Fibroblast of villous mesenchyme (primary cell): ENCODE measurements around the gene CACNA2D2. TPM values are rescaled to one million over a fixed set of nuclear protein-coding genes. Genes with fewer than 3 reads are reported as not detected.

ENCODE experiments used
- DNase-seq: peaks from one replicate; pipeline ENCODE4 v3.0.0-alpha.2; 2010; ENCODE audit warnings: low read depth
- H3K4me3 ChIP-seq: 2 replicates; pipeline ENCODE4 v1.5.1; 2011; ENCODE audit warnings: low read depth, mild to moderate bottlenecking, low read length
- total RNA-seq: library from RNA; depleted of rRNA; stranded (reverse); fragments of >200 nt; gene quantifications from 2 replicates; pipeline ENCODE4 v1.2.3, GENCODE V29; 2012
- TF ChIP-seq, protein P1 (sequence below): IDR thresholded peaks from 2 replicates; pipeline ENCODE4 v1.5.1; 2012; ENCODE audit warnings: low read depth, mild to moderate bottlenecking, low read length; ENCODE audit not compliant: insufficient read depth

CACNA2D2 gene
- total RNA-seq: not detected in 2 replicates

DNA sequence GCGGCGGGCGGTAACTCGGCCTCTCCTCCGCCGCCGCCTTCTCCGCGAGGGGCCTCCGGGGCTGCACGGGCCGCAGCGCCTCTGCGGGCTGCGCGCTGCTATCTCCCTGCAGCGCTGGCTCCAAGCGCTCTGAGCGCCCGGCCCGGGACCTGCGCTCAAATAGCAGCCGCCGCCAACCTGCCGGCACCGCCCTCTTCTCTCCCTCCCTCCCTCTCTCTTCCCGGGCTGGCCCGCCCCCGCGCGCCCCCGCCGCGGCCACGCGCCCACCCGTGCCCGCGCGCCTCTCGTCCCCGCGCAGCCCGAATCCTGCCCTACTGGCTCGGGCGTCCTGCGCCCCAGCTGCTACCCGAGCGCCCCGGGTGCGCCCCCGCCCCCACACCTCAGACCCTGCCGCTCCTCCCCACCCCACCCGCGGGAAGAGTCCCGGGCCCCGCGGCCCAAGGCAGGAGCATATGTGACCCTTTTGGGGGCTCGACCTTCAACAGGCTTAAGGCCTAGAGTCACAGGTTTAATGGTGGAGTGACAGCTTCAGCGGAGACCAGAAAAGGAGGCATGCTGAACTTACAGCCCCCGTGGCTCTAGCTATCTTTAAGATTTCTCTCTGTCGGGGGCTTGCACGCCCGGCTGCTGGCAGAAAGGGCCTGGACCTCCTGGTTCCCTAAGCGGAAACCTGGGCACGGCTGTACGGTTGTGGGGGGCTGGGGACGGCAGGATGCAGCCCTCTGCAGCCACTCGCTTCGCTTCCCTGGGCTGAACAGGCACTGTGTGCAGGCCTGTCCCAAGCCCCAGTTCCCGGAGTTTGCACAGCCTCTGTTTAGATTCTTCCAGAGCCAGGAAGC lies at the start of gene CACNA2D2:
Gene CACNA2D2, minus strand, starts transcription at position 131 of the 839 bp plus-strand sequence. CDS start 211 bp downstream, outside the sequence.
- no peak for DNase-seq
- no peak within 1 kb of the TSS for H3K4me3 ChIP-seq
- TF ChIP-seq, protein P1, sequence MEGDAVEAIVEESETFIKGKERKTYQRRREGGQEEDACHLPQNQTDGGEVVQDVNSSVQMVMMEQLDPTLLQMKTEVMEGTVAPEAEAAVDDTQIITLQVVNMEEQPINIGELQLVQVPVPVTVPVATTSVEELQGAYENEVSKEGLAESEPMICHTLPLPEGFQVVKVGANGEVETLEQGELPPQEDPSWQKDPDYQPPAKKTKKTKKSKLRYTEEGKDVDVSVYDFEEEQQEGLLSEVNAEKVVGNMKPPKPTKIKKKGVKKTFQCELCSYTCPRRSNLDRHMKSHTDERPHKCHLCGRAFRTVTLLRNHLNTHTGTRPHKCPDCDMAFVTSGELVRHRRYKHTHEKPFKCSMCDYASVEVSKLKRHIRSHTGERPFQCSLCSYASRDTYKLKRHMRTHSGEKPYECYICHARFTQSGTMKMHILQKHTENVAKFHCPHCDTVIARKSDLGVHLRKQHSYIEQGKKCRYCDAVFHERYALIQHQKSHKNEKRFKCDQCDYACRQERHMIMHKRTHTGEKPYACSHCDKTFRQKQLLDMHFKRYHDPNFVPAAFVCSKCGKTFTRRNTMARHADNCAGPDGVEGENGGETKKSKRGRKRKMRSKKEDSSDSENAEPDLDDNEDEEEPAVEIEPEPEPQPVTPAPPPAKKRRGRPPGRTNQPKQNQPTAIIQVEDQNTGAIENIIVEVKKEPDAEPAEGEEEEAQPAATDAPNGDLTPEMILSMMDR: no peak

DNA sequence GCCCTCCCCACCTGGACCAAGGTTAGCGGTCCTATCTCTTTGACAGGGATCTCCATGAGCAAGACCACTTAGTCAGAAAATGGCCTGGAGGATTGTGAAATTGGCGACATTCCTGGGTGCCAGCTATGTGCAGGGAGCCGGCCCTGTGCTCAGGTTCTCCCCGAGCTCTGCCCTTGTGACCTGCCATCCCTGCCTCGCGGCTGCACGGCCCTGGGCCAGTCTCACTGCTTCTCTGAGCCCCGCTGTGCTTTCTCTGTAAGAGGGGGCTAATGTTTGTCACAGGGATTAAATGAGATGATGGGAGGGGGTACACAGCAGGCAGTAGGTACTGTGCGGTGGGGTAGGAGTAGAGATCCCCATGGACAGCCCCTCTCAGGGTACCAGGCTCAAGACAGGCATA lies 49.2 kb upstream of the CACNA2D2 start:
- no peak for DNase-seq
- TF ChIP-seq, protein P1: no peak
- H3K4me3 ChIP-seq: no peak overlapping the region

- TF ChIP-seq, protein P1: no peak
- H3K4me3 ChIP-seq: no peak overlapping the region
- no peak for DNase-seq
Observed at GRCh38 chr3:50551681-50552435, 48.4 kb upstream of the CACNA2D2 start.

GRCh38 chr3:50551054-50551659 lies 47.7 kb upstream of the CACNA2D2 start:
- no peak for DNase-seq
- no peak overlapping the region for H3K4me3 ChIP-seq
- TF ChIP-seq, protein P1: no peak

DNA sequence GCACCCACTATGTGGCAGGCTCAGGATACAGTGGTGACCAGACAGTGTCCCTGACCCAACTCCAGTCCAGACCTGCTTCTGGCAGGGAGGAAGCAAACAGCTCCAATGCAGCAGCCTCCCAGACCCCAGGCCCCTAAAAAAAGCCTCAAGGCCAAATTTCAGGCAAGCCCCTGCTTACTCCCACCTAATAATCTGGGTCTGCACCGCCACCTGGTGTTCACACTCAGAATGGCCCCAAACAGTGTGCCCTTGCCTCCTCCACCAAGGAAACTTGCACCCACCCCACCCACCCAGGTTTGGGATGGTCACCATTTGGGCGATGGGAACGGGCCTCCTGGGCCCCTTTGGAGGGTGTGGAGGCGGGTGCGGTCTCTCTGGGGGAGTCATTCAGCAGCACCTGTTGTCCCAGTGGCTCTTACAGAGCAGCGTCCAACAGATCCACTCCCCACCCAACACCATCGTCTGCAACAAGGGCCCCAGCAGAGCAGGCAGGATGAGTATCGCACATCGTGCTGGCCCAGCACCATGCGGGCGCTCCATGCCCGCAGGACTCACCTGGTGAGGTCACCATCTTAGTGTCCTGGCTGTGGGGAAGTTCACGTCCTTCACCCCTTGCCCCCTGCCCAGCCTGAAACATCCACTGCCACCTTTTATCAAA lies 46.8 kb upstream of the CACNA2D2 start:
- TF ChIP-seq, protein P1: peak; percentile 70
- peak; percentile 34 for DNase-seq
- no peak overlapping the region for H3K4me3 ChIP-seq

DNA sequence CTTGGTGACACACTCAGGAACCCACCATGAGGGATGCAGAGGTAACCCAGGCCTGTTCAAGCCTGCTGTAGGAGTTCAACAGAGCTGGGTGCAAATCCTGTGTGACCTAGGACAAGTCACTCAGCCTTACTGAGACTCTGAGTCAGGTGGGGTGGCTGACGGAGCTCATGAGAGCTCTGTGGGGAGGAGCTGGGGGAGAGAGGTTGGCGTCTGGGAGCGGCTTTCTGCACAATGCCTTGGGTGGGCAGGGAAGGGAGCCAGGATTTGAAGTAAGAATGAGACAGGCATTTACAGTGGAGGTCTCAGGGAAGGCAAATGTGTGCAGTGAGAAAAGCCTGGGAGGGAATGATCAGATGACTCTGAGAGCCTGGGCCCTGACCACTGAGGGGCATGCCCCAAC lies 45.8 kb upstream of the CACNA2D2 start:
- DNase-seq: no peak
- TF ChIP-seq, protein P1: no peak
- H3K4me3 ChIP-seq: no peak overlapping the region
